ENCODE measurements around the gene DNAJB8.

DNAJB8 gene

GRCh38 chr3:128489674-128489926 lies 22.9 kb upstream of the DNAJB8 start:
- Histone ChIP-seq H2BK15ac (ENCODE audit: low read length) (no peak overlapping the region), H4K91ac (ENCODE audit: low read depth, low read length, poor library complexity) (no peak overlapping the region), H2BK120ac (ENCODE audit: low read depth, low read length) (no peak overlapping the region), H3K9ac (ENCODE audit: low read depth, low read length, poor library complexity) (no peak overlapping the region), H3K36me3 (replicated peaks in 1 of 2; ENCODE audit: control insufficient read depth in 2 of 2, insufficient read depth in 2 of 2, low read length in 2 of 2) (no peaks in the 10 kb centered on the region), H4K8ac (ENCODE audit: low read depth, low read length) (no peak overlapping the region), H3K27me3 (ENCODE audit: control insufficient read depth in 3 of 3, insufficient read depth in 3 of 3, low read depth in 1 of 3, low read length in 3 of 3) (peaks cover 91 to 100% (median 99%) of the 10 kb centered on the region in 3 experiments), H3K27ac (replicated peaks; ENCODE audit: low read length) (no peak overlapping the region), H2AK5ac (ENCODE audit: low read depth, low read length) (no peak overlapping the region), H3K14ac (ENCODE audit: low read length) (no peak overlapping the region), H3K4me2 (ENCODE audit: insufficient read depth, low read length, poor library complexity, severe bottlenecking) (peak overlapping the region; percentile 65), H3K23ac (ENCODE audit: low read depth, low read length, poor library complexity) (no peak overlapping the region), H2BK12ac (ENCODE audit: low read length) (no peak overlapping the region), H2AFZ (ENCODE audit: low read length) (peak overlapping the region; percentile 83), H2BK5ac (ENCODE audit: low read length) (no peak overlapping the region), H3K4me3 (ENCODE audit: low read length in 2 of 2) (peak overlapping the region; percentile 21 to 60), H3K4me1 (ENCODE audit: control insufficient read depth in 2 of 2, insufficient read depth in 1 of 2, low read depth in 1 of 2, low read length in 2 of 2) (peaks cover 19 to 27% of the 10 kb centered on the region in 2 donors), H3K4ac (ENCODE audit: low read length) (no peak overlapping the region), H3K79me1 (ENCODE audit: low read depth, low read length) (peaks cover 2% of the 10 kb centered on the region), H3K9me3 (replicated peaks in 1 of 2; ENCODE audit: control insufficient read depth in 2 of 2, insufficient read depth in 1 of 2, low read depth in 1 of 2, low read length in 2 of 2) (peaks cover 0 to 2% of the 10 kb centered on the region in 2 donors), H3K18ac (ENCODE audit: low read length) (no peak overlapping the region)
- WGBS, 2 donors (ENCODE audit: extremely low coverage in 2 of 2, insufficient read length in 2 of 2, insufficient replicate concordance in 1 of 2) = no CpG with 5 or more reads among the region's 26 CpGs
- DNase-seq (ENCODE audit: low spot score) = no peak

GRCh38 chr3:128488991-128489673 lies 22.4 kb upstream of the DNAJB8 start:
- no peak for DNase-seq (ENCODE audit: low spot score)
- H3K27ac ChIP-seq (replicated peaks; ENCODE audit: low read length) = no peak overlapping the region
- peaks cover 0 to 2% of the 10 kb centered on the region in 2 donors for H3K9me3 ChIP-seq (replicated peaks in 1 of 2; ENCODE audit: control insufficient read depth in 2 of 2, insufficient read depth in 1 of 2, low read depth in 1 of 2, low read length in 2 of 2)
- H4K91ac ChIP-seq (ENCODE audit: low read depth, low read length, poor library complexity) = no peak overlapping the region
- no peak overlapping the region for H3K4ac ChIP-seq (ENCODE audit: low read length)
- H2BK12ac ChIP-seq (ENCODE audit: low read length) = no peak overlapping the region
- H3K4me3 ChIP-seq (ENCODE audit: low read length in 2 of 2) = peak overlapping the region; percentile 21 to 60
- H2AK5ac ChIP-seq (ENCODE audit: low read depth, low read length) = peak overlapping the region; percentile 59
- H3K18ac ChIP-seq (ENCODE audit: low read length) = peak overlapping the region; percentile 86
- H2AFZ ChIP-seq (ENCODE audit: low read length) = peak overlapping the region; percentile 83
- H3K14ac ChIP-seq (ENCODE audit: low read length) = no peak overlapping the region
- no peak overlapping the region for H3K23ac ChIP-seq (ENCODE audit: low read depth, low read length, poor library complexity)
- H3K79me1 ChIP-seq (ENCODE audit: low read depth, low read length) = peaks cover 2% of the 10 kb centered on the region
- H4K8ac ChIP-seq (ENCODE audit: low read depth, low read length) = no peak overlapping the region
- no CpG with 5 or more reads among the region's 71 CpGs for WGBS, 2 donors (ENCODE audit: extremely low coverage in 2 of 2, insufficient read length in 2 of 2, insufficient replicate concordance in 1 of 2)
- peak overlapping the region; percentile 65 for H3K4me2 ChIP-seq (ENCODE audit: insufficient read depth, low read length, poor library complexity, severe bottlenecking)
- no peak overlapping the region for H2BK15ac ChIP-seq (ENCODE audit: low read length)
- no peaks in the 10 kb centered on the region for H3K36me3 ChIP-seq (replicated peaks in 1 of 2; ENCODE audit: control insufficient read depth in 2 of 2, insufficient read depth in 2 of 2, low read length in 2 of 2)
- no peak overlapping the region for H2BK5ac ChIP-seq (ENCODE audit: low read length)
- peaks cover 20 to 28% of the 10 kb centered on the region in 2 donors for H3K4me1 ChIP-seq (ENCODE audit: control insufficient read depth in 2 of 2, insufficient read depth in 1 of 2, low read depth in 1 of 2, low read length in 2 of 2)
- no peak overlapping the region for H2BK120ac ChIP-seq (ENCODE audit: low read depth, low read length)
- peaks cover 87 to 100% (median 98%) of the 10 kb centered on the region in 3 experiments for H3K27me3 ChIP-seq (ENCODE audit: control insufficient read depth in 3 of 3, insufficient read depth in 3 of 3, low read depth in 1 of 3, low read length in 3 of 3)
- no peak overlapping the region for H3K9ac ChIP-seq (ENCODE audit: low read depth, low read length, poor library complexity)

- no CpG with 5 or more reads among the region's 21 CpGs for WGBS, 2 donors (ENCODE audit: extremely low coverage in 2 of 2, insufficient read length in 2 of 2, insufficient replicate concordance in 1 of 2)
- Histone ChIP-seq H3K14ac (ENCODE audit: low read length) (no peak overlapping the region), H3K4ac (ENCODE audit: low read length) (no peak overlapping the region), H3K27ac (replicated peaks; ENCODE audit: low read length) (no peak overlapping the region), H2AK5ac (ENCODE audit: low read depth, low read length) (peak overlapping the region; percentile 59), H2BK15ac (ENCODE audit: low read length) (peak overlapping the region; percentile 52), H3K79me1 (ENCODE audit: low read depth, low read length) (peaks cover 2% of the 10 kb centered on the region), H3K4me3 (ENCODE audit: low read length in 2 of 2) (no peak overlapping the region), H4K8ac (ENCODE audit: low read depth, low read length) (no peak overlapping the region), H2BK5ac (ENCODE audit: low read length) (no peak overlapping the region), H3K27me3 (ENCODE audit: control insufficient read depth in 3 of 3, insufficient read depth in 3 of 3, low read depth in 1 of 3, low read length in 3 of 3) (peaks cover 87 to 100% (median 98%) of the 10 kb centered on the region in 3 experiments), H2AFZ (ENCODE audit: low read length) (peak overlapping the region; percentile 83), H3K23ac (ENCODE audit: low read depth, low read length, poor library complexity) (peak overlapping the region; percentile 77), H3K18ac (ENCODE audit: low read length) (no peak overlapping the region), H3K4me2 (ENCODE audit: insufficient read depth, low read length, poor library complexity, severe bottlenecking) (no peak overlapping the region), H2BK120ac (ENCODE audit: low read depth, low read length) (no peak overlapping the region), H3K9me3 (replicated peaks in 1 of 2; ENCODE audit: control insufficient read depth in 2 of 2, insufficient read depth in 1 of 2, low read depth in 1 of 2, low read length in 2 of 2) (no peaks in the 10 kb centered on the region), H2BK12ac (ENCODE audit: low read length) (no peak overlapping the region), H3K36me3 (replicated peaks in 1 of 2; ENCODE audit: control insufficient read depth in 2 of 2, insufficient read depth in 2 of 2, low read length in 2 of 2) (no peaks in the 10 kb centered on the region), H4K91ac (ENCODE audit: low read depth, low read length, poor library complexity) (no peak overlapping the region), H3K4me1 (ENCODE audit: control insufficient read depth in 2 of 2, insufficient read depth in 1 of 2, low read depth in 1 of 2, low read length in 2 of 2) (peaks cover 22 to 33% of the 10 kb centered on the region in 2 donors), H3K9ac (ENCODE audit: low read depth, low read length, poor library complexity) (no peak overlapping the region)
- DNase-seq (ENCODE audit: low spot score) = no peak
Measured at GRCh38 chr3:128488636-128488990, 21.9 kb upstream of the DNAJB8 start.

GRCh38 chr3:128487813-128488635 lies 21.3 kb upstream of the DNAJB8 start:
- peak overlapping the region; percentile 83 for H2AFZ ChIP-seq (ENCODE audit: low read length)

More at GRCh38 chr3:128487813-128488635, 21.3 kb upstream of the DNAJB8 start:
- Histone ChIP-seq H3K9ac (ENCODE audit: low read depth, low read length, poor library complexity) (no peak overlapping the region), H2BK15ac (ENCODE audit: low read length) (peak overlapping the region; percentile 52), H3K23ac (ENCODE audit: low read depth, low read length, poor library complexity) (peak overlapping the region; percentile 77), H4K8ac (ENCODE audit: low read depth, low read length) (no peak overlapping the region), H3K4me1 (ENCODE audit: control insufficient read depth in 2 of 2, insufficient read depth in 1 of 2, low read depth in 1 of 2, low read length in 2 of 2) (peaks cover 20 to 34% of the 10 kb centered on the region in 2 donors), H2BK120ac (ENCODE audit: low read depth, low read length) (no peak overlapping the region), H3K4me2 (ENCODE audit: insufficient read depth, low read length, poor library complexity, severe bottlenecking) (peak overlapping the region; percentile 72), H3K27ac (replicated peaks; ENCODE audit: low read length) (no peak overlapping the region), H4K91ac (ENCODE audit: low read depth, low read length, poor library complexity) (no peak overlapping the region), H3K18ac (ENCODE audit: low read length) (peak overlapping the region; percentile 20), H3K9me3 (replicated peaks in 1 of 2; ENCODE audit: control insufficient read depth in 2 of 2, insufficient read depth in 1 of 2, low read depth in 1 of 2, low read length in 2 of 2) (no peaks in the 10 kb centered on the region), H2BK5ac (ENCODE audit: low read length) (no peak overlapping the region), H3K27me3 (ENCODE audit: control insufficient read depth in 3 of 3, insufficient read depth in 3 of 3, low read depth in 1 of 3, low read length in 3 of 3) (peaks cover 84 to 100% (median 98%) of the 10 kb centered on the region in 3 experiments), H2AK5ac (ENCODE audit: low read depth, low read length) (peak overlapping the region; percentile 7), H3K4ac (ENCODE audit: low read length) (no peak overlapping the region), H3K14ac (ENCODE audit: low read length) (no peak overlapping the region), H3K79me1 (ENCODE audit: low read depth, low read length) (no peaks in the 10 kb centered on the region), H3K4me3 (ENCODE audit: low read length in 2 of 2) (peak overlapping the region; percentile 16 to 57), H3K36me3 (replicated peaks in 1 of 2; ENCODE audit: control insufficient read depth in 2 of 2, insufficient read depth in 2 of 2, low read length in 2 of 2) (no peaks in the 10 kb centered on the region), H2BK12ac (ENCODE audit: low read length) (no peak overlapping the region)
- WGBS, 2 donors (ENCODE audit: extremely low coverage in 2 of 2, insufficient read length in 2 of 2, insufficient replicate concordance in 1 of 2) = no CpG with 5 or more reads among the region's 68 CpGs
- DNase-seq (ENCODE audit: low spot score) = no peak
